Daoy (cell line): ENCODE measurements around the gene RABEP2. TPM values are rescaled to one million over a fixed set of nuclear protein-coding genes. Genes with fewer than 3 reads are reported as not detected.
"Not testable (repeated sequence)": the region's sequence is repeated elsewhere in the genome, so short reads cannot be mapped to it uniquely, and the experiment has no call there.

Source experiments
- DNase-seq: peaks from one replicate; pipeline ENCODE4 v3.0.0-alpha.2; 2015; ENCODE audit warnings: low read depth
- total RNA-seq: library from RNA; depleted of rRNA; stranded (reverse); fragments of >200 nt; shearing (Covaris generic); gene quantifications from 2 replicates; pipeline ENCODE4 v1.2.3, GENCODE V29; 2014; rRNA removed

RABEP2 gene
- 30.2 and 54.1 TPM in 2 replicates for total RNA-seq

GRCh38 chr16:28924762-28925385, at the start of gene RABEP2:
TSS of gene RABEP2 (minus strand) at chr16:28925238. CDS start at chr16:28925163, 75 bp downstream.
- DNase-seq: peak; percentile 91

- peak; percentile 96 for DNase-seq
Measured at GRCh38 chr16:28974437-28975157, 49.6 kb upstream of the RABEP2 start, which contains the start of gene SPNS1. TSS of gene SPNS1 (plus strand) at chr16:28974778. CDS start at chr16:28975152, 374 bp downstream.

GRCh38 chr16:28974007-28974436, 49.0 kb upstream of the RABEP2 start:
- peak; percentile 77 for DNase-seq

- not testable (repeated sequence) for DNase-seq
Measured at GRCh38 chr16:28969696-28970095, 44.7 kb upstream of the RABEP2 start.

GRCh38 chr16:28967156-28967555, 42.1 kb upstream of the RABEP2 start:
- DNase-seq: no peak

GRCh38 chr16:28964496-28964895, 39.5 kb upstream of the RABEP2 start:
- DNase-seq: no peak

GRCh38 chr16:28964072-28964471, 39.0 kb upstream of the RABEP2 start:
- DNase-seq: no peak

GRCh38 chr16:28958836-28959235, 33.8 kb upstream of the RABEP2 start:
- no peak for DNase-seq

- DNase-seq: no peak
Measured at GRCh38 chr16:28958216-28958615, 33.2 kb upstream of the RABEP2 start.

- DNase-seq: no peak
Measured at GRCh38 chr16:28951410-28951943, 26.4 kb upstream of the RABEP2 start.

- peak; percentile 99 for DNase-seq
Measured at GRCh38 chr16:28950648-28951409, 25.8 kb upstream of the RABEP2 start, which contains the start of gene NFATC2IP. TSS of gene NFATC2IP (plus strand) at chr16:28950937. CDS start at chr16:28951012, 75 bp downstream.

- no peak for DNase-seq
Measured at GRCh38 chr16:28946681-28947080, 21.6 kb upstream of the RABEP2 start.

GRCh38 chr16:28943281-28943680, 18.2 kb upstream of the RABEP2 start:
- no peak for DNase-seq

GRCh38 chr16:28939825-28940224, 14.8 kb upstream of the RABEP2 start:
- DNase-seq: not testable (repeated sequence)

- no peak for DNase-seq
Measured at GRCh38 chr16:28938721-28939120, 13.7 kb upstream of the RABEP2 start.

- no peak for DNase-seq
Measured at GRCh38 chr16:28937222-28937876, 12.3 kb upstream of the RABEP2 start.

GRCh38 chr16:28936784-28937155, 11.7 kb upstream of the RABEP2 start:
- no peak for DNase-seq

GRCh38 chr16:28935924-28936783, 11.1 kb upstream of the RABEP2 start:
- DNase-seq: peak; percentile 70

GRCh38 chr16:28935346-28935745, 10.3 kb upstream of the RABEP2 start:
- no peak for DNase-seq

- no peak for DNase-seq
Measured at GRCh38 chr16:28933171-28933570, 8.1 kb upstream of the RABEP2 start.
